ENCODE measurements around the gene GABRA4. TPM values are rescaled to one million over a fixed set of nuclear protein-coding genes. Genes with fewer than 3 reads are reported as not detected.

The GABRA4 gene
- total and polyA plus RNA-seq, 7 donors: 0.09 to 0.36 (median 0.21) TPM; not detected in 3

- Histone ChIP-seq H3K36me3 (no peaks in the 10 kb centered on the region), H3K27me3 (no peaks in the 10 kb centered on the region), H3K9me3 (no peaks in the 10 kb centered on the region), H3K4me1 (no peaks in the 10 kb centered on the region), H3K4me3 (no peak overlapping the region), H3K27ac (no peak overlapping the region)
- DNase-seq: no peak
- intact Hi-C loops (cut with DNase I): no loop called here
- WGBS, 2 donors: 28 to 31% methylated on average over 3 of the region's 3 CpGs
- TF ChIP-seq, protein P1, sequence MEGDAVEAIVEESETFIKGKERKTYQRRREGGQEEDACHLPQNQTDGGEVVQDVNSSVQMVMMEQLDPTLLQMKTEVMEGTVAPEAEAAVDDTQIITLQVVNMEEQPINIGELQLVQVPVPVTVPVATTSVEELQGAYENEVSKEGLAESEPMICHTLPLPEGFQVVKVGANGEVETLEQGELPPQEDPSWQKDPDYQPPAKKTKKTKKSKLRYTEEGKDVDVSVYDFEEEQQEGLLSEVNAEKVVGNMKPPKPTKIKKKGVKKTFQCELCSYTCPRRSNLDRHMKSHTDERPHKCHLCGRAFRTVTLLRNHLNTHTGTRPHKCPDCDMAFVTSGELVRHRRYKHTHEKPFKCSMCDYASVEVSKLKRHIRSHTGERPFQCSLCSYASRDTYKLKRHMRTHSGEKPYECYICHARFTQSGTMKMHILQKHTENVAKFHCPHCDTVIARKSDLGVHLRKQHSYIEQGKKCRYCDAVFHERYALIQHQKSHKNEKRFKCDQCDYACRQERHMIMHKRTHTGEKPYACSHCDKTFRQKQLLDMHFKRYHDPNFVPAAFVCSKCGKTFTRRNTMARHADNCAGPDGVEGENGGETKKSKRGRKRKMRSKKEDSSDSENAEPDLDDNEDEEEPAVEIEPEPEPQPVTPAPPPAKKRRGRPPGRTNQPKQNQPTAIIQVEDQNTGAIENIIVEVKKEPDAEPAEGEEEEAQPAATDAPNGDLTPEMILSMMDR (IDR thresholded peaks at IDR 0.05): no peak
- TF ChIP-seq EP300 (IDR thresholded peaks at IDR 0.05) (no peak), POLR2AphosphoS5 (IDR thresholded peaks at IDR 0.05) (no peak), POLR2A (IDR thresholded peaks at IDR 0.05) (no peak)
Observed at GRCh38 chr4:46931981-46932380, 61.4 kb downstream of the GABRA4 start.

DNA sequence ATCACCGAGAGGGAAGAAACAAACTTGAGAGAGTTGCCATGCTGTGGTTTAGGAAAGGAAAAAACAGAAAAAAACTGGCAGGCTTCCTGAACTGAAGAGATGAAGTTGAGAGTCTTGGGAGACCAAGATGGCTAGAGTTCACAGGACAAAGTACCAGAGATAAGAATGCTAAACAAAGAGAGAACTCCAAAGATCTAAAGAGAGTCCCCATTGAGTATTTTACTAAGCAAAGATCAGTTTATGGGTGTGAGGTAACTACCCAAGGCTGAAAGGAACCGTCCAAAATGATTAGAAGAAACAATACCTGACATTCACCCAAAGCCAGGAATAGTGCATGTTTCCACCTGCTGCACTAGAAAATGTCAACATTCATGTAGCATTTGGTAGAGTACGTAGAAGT, 62.5 kb downstream of the GABRA4 start:
- WGBS, 2 donors: 13 to 54% methylated on average over 3 of the region's 3 CpGs
- H3K27ac ChIP-seq: no peak overlapping the region
- no peaks in the 10 kb centered on the region for H3K4me1 ChIP-seq
- no peak overlapping the region for H3K4me3 ChIP-seq
- no peak for TF ChIP-seq POLR2AphosphoS5 (IDR thresholded peaks at IDR 0.05)
- TF ChIP-seq EP300 (IDR thresholded peaks at IDR 0.05): no peak
- TF ChIP-seq, protein P1 (IDR thresholded peaks at IDR 0.05): no peak
- TF ChIP-seq POLR2A (IDR thresholded peaks at IDR 0.05): no peak
- no peak for DNase-seq
- no peaks in the 10 kb centered on the region for H3K9me3 ChIP-seq
- intact Hi-C loops (cut with DNase I): no loop called here
- no peaks in the 10 kb centered on the region for H3K36me3 ChIP-seq
- no peaks in the 10 kb centered on the region for H3K27me3 ChIP-seq

DNA sequence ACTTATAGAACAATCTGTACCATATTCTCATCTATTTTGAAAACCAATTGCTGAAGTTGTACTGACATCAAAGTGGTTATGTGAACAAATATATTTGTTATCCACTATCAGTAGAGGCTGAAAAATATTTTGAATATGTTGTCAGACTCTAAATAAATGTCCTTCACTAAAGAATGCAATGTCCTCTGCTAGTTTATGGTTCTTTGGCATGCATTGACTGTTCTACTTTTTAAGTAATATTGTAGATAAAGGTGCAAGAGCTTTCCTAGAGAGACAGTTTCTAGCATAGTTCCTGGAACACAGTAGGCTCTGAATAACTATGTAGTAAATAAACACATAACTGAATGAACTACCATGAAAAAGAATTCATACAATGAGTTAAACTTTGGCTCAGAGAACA, 66.2 kb downstream of the GABRA4 start:
- no peak for TF ChIP-seq POLR2AphosphoS5 (IDR thresholded peaks at IDR 0.05)
- no peak for TF ChIP-seq POLR2A (IDR thresholded peaks at IDR 0.05)

DNA sequence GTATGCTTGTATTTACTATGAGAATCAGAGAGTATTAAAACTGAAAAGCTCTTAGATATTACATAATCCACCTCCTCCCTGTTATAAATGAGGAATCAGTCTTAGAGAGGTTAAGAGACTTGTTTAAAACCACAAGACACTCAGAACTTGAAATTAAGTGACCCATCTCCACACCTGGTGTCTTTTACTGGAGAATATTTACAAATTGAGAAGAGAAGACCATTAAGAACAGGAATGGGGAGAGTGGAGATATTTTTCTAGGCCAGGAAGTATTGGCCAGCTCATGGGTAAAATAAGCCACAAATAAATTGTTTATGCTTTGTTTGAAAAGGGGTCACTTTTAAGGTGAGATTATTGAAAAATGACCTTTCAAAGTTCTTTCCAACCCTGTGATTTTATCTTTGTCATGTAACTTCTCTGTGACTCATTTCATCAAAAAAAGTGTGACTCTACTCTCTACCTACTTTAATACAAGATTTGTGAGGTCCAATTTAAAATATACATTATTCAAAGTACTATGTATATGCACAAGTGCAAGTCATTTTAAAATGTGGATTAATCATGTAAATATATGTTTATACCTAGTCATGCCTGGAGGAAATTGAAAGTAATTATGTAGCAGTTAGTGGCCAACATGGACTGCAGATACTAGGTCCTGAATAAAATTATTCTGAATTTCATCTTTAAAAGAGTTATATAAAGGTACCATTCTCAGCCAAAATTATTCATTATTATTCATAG, 68.4 kb downstream of the GABRA4 start:
- Histone ChIP-seq H3K27ac (no peak overlapping the region), H3K4me1 (no peaks in the 10 kb centered on the region), H3K4me3 (no peak overlapping the region), H3K9me3 (no peaks in the 10 kb centered on the region), H3K27me3 (no peaks in the 10 kb centered on the region), H3K36me3 (no peaks in the 10 kb centered on the region)
- no peak for DNase-seq
- TF ChIP-seq EP300 (IDR thresholded peaks at IDR 0.05) (no peak), POLR2AphosphoS5 (IDR thresholded peaks at IDR 0.05) (no peak), POLR2A (IDR thresholded peaks at IDR 0.05) (no peak)
- TF ChIP-seq, protein P1 (IDR thresholded peaks at IDR 0.05): no peak
- intact Hi-C loops (cut with DNase I): no loop called here

More for the DNA sequence above, 66.2 kb downstream of the GABRA4 start:
- no peaks in the 10 kb centered on the region for H3K4me1 ChIP-seq
- H3K27me3 ChIP-seq: no peaks in the 10 kb centered on the region
- intact Hi-C loops (cut with DNase I): no loop called here
- H3K27ac ChIP-seq: no peak overlapping the region
- no peaks in the 10 kb centered on the region for H3K36me3 ChIP-seq
- H3K9me3 ChIP-seq: no peaks in the 10 kb centered on the region
- H3K4me3 ChIP-seq: no peak overlapping the region
- no peak for DNase-seq

DNA sequence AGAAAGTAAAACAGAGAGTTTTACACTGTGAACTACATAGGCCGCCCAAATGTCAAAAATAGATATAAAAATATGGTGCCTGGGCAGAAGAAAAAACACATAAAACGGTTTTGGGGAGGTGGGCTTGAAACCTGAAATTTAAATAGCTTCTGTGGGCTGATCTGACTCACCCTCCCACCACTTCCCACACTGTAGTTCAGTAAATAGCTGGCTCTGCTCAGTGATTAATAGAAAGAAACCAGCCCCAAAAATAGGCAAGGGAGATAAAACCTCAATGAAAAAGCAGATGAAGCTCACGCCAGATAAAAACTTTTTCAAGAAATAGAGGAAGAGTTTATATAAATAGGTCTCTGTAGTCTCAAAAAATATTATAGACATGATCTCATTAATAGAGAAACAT, 71.2 kb downstream of the GABRA4 start:
- WGBS, 2 donors: 67 to 78% methylated on average over 3 of the region's 3 CpGs
- H3K4me1 ChIP-seq: no peaks in the 10 kb centered on the region
- H3K27ac ChIP-seq: no peak overlapping the region
- TF ChIP-seq POLR2A (IDR thresholded peaks at IDR 0.05): no peak
- TF ChIP-seq, protein P1 (IDR thresholded peaks at IDR 0.05): no peak
- no peak for TF ChIP-seq EP300 (IDR thresholded peaks at IDR 0.05)
- no peak for TF ChIP-seq POLR2AphosphoS5 (IDR thresholded peaks at IDR 0.05)
- no peaks in the 10 kb centered on the region for H3K36me3 ChIP-seq
- H3K9me3 ChIP-seq: no peaks in the 10 kb centered on the region
- H3K27me3 ChIP-seq: no peaks in the 10 kb centered on the region
- H3K4me3 ChIP-seq: no peak overlapping the region
- intact Hi-C loops (cut with DNase I): no loop called here
- DNase-seq: no peak
